ENCODE results near the gene NKTR. TPM values are rescaled to one million over a fixed set of nuclear protein-coding genes. Genes with fewer than 3 reads are reported as not detected.

NKTR gene
- total RNA-seq, 1 experiment from 2014 or later: 89.3 TPM

- TF ChIP-seq IRF2 (CRISPR knock-in tag; IDR thresholded peaks at IDR 0.05; ENCODE audit: borderline replicate concordance, low read depth): no peak
- no peak for TF ChIP-seq E2F5 (CRISPR knock-in tag; IDR thresholded peaks at IDR 0.05)
- TF ChIP-seq ZSCAN18 (CRISPR knock-in tag; IDR thresholded peaks at IDR 0.05): no peak
Observed at GRCh38 chr3:42631620-42632019, 31.1 kb downstream of the NKTR start (continued).

- Mint-ChIP-seq H3K36me3 (peaks cover 50% of the 10 kb centered on the region), H3K4me1 (peaks cover 26% of the 10 kb centered on the region), H3K27me3 (ENCODE audit: low read depth) (no peaks in the 10 kb centered on the region), H3K9me3 (no peaks in the 10 kb centered on the region), H3K27ac (no peak overlapping the region), H3K4me3 (no peak overlapping the region)
- no peak for TF ChIP-seq ZNF219 (CRISPR knock-in tag; IDR thresholded peaks at IDR 0.05; ENCODE audit: borderline replicate concordance)
- TF ChIP-seq SP1 (CRISPR knock-in tag; conservative IDR thresholded peaks at IDR 0.05): no peak
- no peak for TF ChIP-seq ZNF512 (CRISPR knock-in tag; IDR thresholded peaks at IDR 0.05; ENCODE audit: borderline replicate concordance)
- TF ChIP-seq CDX4 (CRISPR knock-in tag; IDR thresholded peaks at IDR 0.05; ENCODE audit: borderline replicate concordance): no peak
- no peak for TF ChIP-seq USF1 (CRISPR knock-in tag; IDR thresholded peaks at IDR 0.05)
- DNase-seq (ENCODE audit: low spot score) (no peak), ATAC-seq (peak; percentile 30)
- ChIA-PET POLR2A (interaction anchor here (0.7 kb wide), 1 partner anchor 16 kb away, joined by 3 read pairs; no protein-coding TSS in a partner anchor), CTCF (no interaction called here)
Observed at GRCh38 chr3:42632146-42632545, 31.7 kb downstream of the NKTR start.

- POLR2A ChIA-PET: no interaction called here
- no peak for DNase-seq (ENCODE audit: low spot score)
- Mint-ChIP-seq H3K4me3 (no peak overlapping the region), H3K27me3 (ENCODE audit: low read depth) (no peaks in the 10 kb centered on the region), H3K36me3 (peaks cover 50% of the 10 kb centered on the region), H3K27ac (peak overlapping the region; percentile 4; the same call in 1 of the 2 replicates), H3K4me1 (peaks cover 26% of the 10 kb centered on the region), H3K9me3 (no peaks in the 10 kb centered on the region)
- CTCF ChIA-PET: no interaction called here
- ATAC-seq: no peak
- no peak for TF ChIP-seq ZNF138 (CRISPR knock-in tag; conservative IDR thresholded peaks at IDR 0.05)
- no peak for TF ChIP-seq FOXJ3 (CRISPR knock-in tag; IDR thresholded peaks at IDR 0.05; ENCODE audit: borderline replicate concordance)
- no peak for TF ChIP-seq ZNF317 (CRISPR knock-in tag; IDR thresholded peaks at IDR 0.05; ENCODE audit: borderline replicate concordance, low read depth)
- TF ChIP-seq NFATC4 (CRISPR knock-in tag; IDR thresholded peaks at IDR 0.05): no peak
- TF ChIP-seq MXD4 (CRISPR knock-in tag; IDR thresholded peaks at IDR 0.05; ENCODE audit: borderline replicate concordance): no peak
- TF ChIP-seq USF1 (CRISPR knock-in tag; IDR thresholded peaks at IDR 0.05): no peak
- no peak for TF ChIP-seq NFYB (CRISPR knock-in tag; conservative IDR thresholded peaks at IDR 0.05; ENCODE audit: low read depth)
- TF ChIP-seq NR2C2 (CRISPR knock-in tag; IDR thresholded peaks at IDR 0.05): no peak
Observed at GRCh38 chr3:42633544-42633943, 33.1 kb downstream of the NKTR start.
